Ascending aorta (tissue), 2 donors: Measurements from ENCODE around the gene FOXO1. TPM values are rescaled to one million over a fixed set of nuclear protein-coding genes. Genes with fewer than 3 reads are reported as not detected.

Experiments
- DNase-seq, 2 donors: peaks; one replicate each; pipeline ENCODE4 v3.0.0-alpha.2; 2019; ENCODE audit warnings: low spot score in 2 of 2
- H3K27ac ChIP-seq, 2 donors: fragments of 200-600 bp; sonication (generic); one replicate each; pipeline ENCODE4 v1.5.1; 2016 to 2017; ENCODE audit warnings: mild to moderate bottlenecking in 1 of 2
- H3K27me3 ChIP-seq: fragments of 200-600 bp; sonication (generic); one replicate; pipeline ENCODE4 v1.5.1; 2017
- H3K36me3 ChIP-seq, 2 donors: fragments of 200-600 bp; sonication (generic); one replicate each; pipeline ENCODE4 v1.5.1; 2016
- H3K4me1 ChIP-seq, 2 donors: fragments of 200-600 bp; sonication (generic); one replicate each; pipeline ENCODE4 v1.5.1; 2016 to 2017; ENCODE audit warnings: mild to moderate bottlenecking in 1 of 2
- H3K4me3 ChIP-seq, 2 donors: fragments of 200-600 bp; sonication (generic); one replicate each; pipeline ENCODE4 v1.5.1; 2016 to 2017; ENCODE audit warnings: mild to moderate bottlenecking in 1 of 2
- H3K9me3 ChIP-seq, 2 donors: fragments of 200-600 bp; sonication (generic); one replicate each; pipeline ENCODE4 v1.5.1; 2016
- CTCF ChIP-seq, 3 experiments: fragments of 200-600 bp in 2 of 3; fragments of 450-650 bp in 1 of 3; sonication (generic) in 2 of 3; IDR thresholded peaks; one replicate each; pipeline ENCODE4 v1.5.1; 2016 to 2019; ENCODE audit warnings: antibody characterized with exemption in 3 of 3, mild to moderate bottlenecking in 1 of 3, moderate library complexity in 1 of 3
- intact Hi-C: fragments of 100-400 bp; cut with DNase I; formaldehyde crosslinking; loops from one replicate; pipeline ENCODE4 v1.15.1; 2023
- total RNA-seq: library from RNA; depleted of rRNA; stranded (reverse); fragments of >200 nt; gene quantifications from one replicate; pipeline ENCODE4 v1.1.0, GENCODE V29; 2016

Gene FOXO1
- total RNA-seq, 1 donor from 2014 or later, result 65.1 TPM

GRCh38 chr13:40597735-40598365, 68.6 kb downstream of the FOXO1 start:
- no peak for DNase-seq
- Histone ChIP-seq H3K4me3 (peak overlapping the region in 1 of 2 donors; percentile 6), H3K9me3 (no peaks in the 10 kb centered on the region), H3K27me3 (no peaks in the 10 kb centered on the region), H3K4me1 (peaks cover 0 to 23% of the 10 kb centered on the region in 2 donors), H3K36me3 (no peaks in the 10 kb centered on the region), H3K27ac (peak overlapping the region; percentile 16 to 44)
- no peak for TF ChIP-seq CTCF (IDR thresholded peaks at IDR 0.05)
- intact Hi-C loops, result no loop called here

- TF ChIP-seq CTCF (IDR thresholded peaks at IDR 0.05), result no peak
- Histone ChIP-seq H3K9me3 (no peaks in the 10 kb centered on the region), H3K27me3 (no peaks in the 10 kb centered on the region), H3K36me3 (no peaks in the 10 kb centered on the region), H3K4me1 (peaks cover 0 to 25% of the 10 kb centered on the region in 2 donors), H3K27ac (peak overlapping the region in 1 of 2 donors; percentile 16), H3K4me3 (no peak overlapping the region)
- intact Hi-C loops, result no loop called here
- no peak for DNase-seq
Observed at GRCh38 chr13:40596484-40596883, 70.0 kb downstream of the FOXO1 start.

- TF ChIP-seq CTCF (IDR thresholded peaks at IDR 0.05), result no peak
- intact Hi-C loops, result no loop called here
- no peak for DNase-seq
- H3K9me3 ChIP-seq, result no peaks in the 10 kb centered on the region
- H3K4me3 ChIP-seq, result no peak overlapping the region
- peaks cover 0 to 25% of the 10 kb centered on the region in 2 donors for H3K4me1 ChIP-seq
- no peak overlapping the region for H3K27ac ChIP-seq
- H3K36me3 ChIP-seq, result no peaks in the 10 kb centered on the region
- H3K27me3 ChIP-seq, result no peaks in the 10 kb centered on the region
Observed at GRCh38 chr13:40595693-40596092, 70.7 kb downstream of the FOXO1 start.

GRCh38 chr13:40592035-40592434, 74.4 kb downstream of the FOXO1 start:
- Histone ChIP-seq H3K36me3 (no peaks in the 10 kb centered on the region), H3K4me1 (peaks cover 10 to 35% of the 10 kb centered on the region in 2 donors), H3K9me3 (no peaks in the 10 kb centered on the region), H3K27me3 (no peaks in the 10 kb centered on the region), H3K27ac (no peak overlapping the region), H3K4me3 (no peak overlapping the region)
- intact Hi-C loops, result loop anchor here (5.0 kb wide), 1 partner anchor 70 kb away; no protein-coding TSS in a partner anchor
- no peak for TF ChIP-seq CTCF (IDR thresholded peaks at IDR 0.05)
- DNase-seq, result no peak

- TF ChIP-seq CTCF (IDR thresholded peaks at IDR 0.05), result no peak
- intact Hi-C loops, result loop anchor here (5.0 kb wide), 1 partner anchor 71 kb away; no protein-coding TSS in a partner anchor
- no peak for DNase-seq
- Histone ChIP-seq H3K4me3 (no peak overlapping the region), H3K36me3 (no peaks in the 10 kb centered on the region), H3K27ac (peak overlapping the region in 1 of 2 donors; percentile 41), H3K9me3 (no peaks in the 10 kb centered on the region), H3K27me3 (no peaks in the 10 kb centered on the region), H3K4me1 (peaks cover 15 to 33% of the 10 kb centered on the region in 2 donors)
Observed at GRCh38 chr13:40591091-40591490, 75.3 kb downstream of the FOXO1 start.
